ENCODE data around the gene RABGAP1L. TPM values are rescaled to one million over a fixed set of nuclear protein-coding genes. Genes with fewer than 3 reads are reported as not detected.
A peak's percentile ranks its signal among the peaks of the same experiment; 100 is the strongest.
"Not testable (repeated sequence)": the region's sequence is repeated elsewhere in the genome, so short reads cannot be mapped to it uniquely, and the experiment has no call there.

The RABGAP1L gene
- 40.6 and 41.0 TPM in 2 replicates for total RNA-seq

DNA sequence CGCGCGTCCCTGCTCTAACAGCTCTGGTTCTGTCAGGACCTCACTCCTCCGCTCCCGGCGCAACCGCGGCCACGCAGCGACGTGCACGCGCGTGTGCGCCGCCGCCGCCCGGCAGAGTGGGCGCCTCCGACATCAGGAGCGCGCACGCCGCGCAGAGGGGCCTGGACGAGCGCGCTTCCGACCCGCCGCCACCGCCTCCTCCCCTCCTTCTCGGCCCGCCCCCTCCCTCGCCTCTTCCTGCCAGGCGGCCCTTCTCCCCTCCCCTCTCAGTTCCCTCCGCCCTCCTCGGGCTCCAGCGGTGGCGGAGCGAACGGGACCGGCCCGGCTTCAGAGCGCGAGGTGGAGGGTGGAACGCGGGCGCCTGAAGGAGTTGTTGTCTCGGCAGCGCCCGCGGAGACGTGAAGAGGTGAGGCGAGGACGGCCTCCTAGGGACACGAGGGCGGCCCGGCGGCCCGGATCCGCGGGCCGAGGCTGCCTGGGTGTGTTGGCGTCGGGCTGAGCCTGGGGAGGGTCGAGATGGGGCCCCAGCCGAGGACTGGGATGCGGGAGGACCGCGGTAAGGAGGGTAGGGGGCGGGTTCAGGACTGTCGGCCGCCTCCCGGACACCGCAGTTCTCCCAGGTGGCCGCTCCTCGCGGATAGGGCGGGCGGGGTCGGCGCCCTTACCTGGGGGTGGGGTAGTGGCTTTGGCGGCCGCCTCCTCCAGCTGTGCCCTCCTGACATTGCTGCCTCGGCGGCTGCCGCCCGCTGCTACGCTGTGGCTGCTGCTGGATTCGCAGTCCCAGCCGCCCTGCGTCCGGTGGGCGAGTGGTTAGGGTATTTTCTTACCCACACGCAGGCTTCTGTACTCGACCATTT, at the start of gene RABGAP1L:
RABGAP1L (plus strand) TSS at position 269 of the 857 bp plus-strand sequence.
- Mint-ChIP-seq H3K27ac (peak within 1 kb of the TSS; percentile 96), H3K9me3 (no peaks in the 10 kb centered on the region), H3K27me3 (ENCODE audit: insufficient read depth) (no peaks in the 10 kb centered on the region), H3K36me3 (ENCODE audit: low read depth) (peaks cover 4% of the 10 kb centered on the region), H3K4me1 (ENCODE audit: low read depth) (peaks cover 66% of the 10 kb centered on the region), H3K4me3 (peak within 1 kb of the TSS; percentile 96)
- intact Hi-C loops (cut with micrococcal nuclease) = loop anchor here (1.0 to 10.0 kb wide), 15 partner anchors 7 to 1887 kb away; partner anchors contain the start of genes CENPL, DARS2, KLHL20 and SUCO
- peak; percentile 89 for DNase-seq (ENCODE audit: low spot score)

DNA sequence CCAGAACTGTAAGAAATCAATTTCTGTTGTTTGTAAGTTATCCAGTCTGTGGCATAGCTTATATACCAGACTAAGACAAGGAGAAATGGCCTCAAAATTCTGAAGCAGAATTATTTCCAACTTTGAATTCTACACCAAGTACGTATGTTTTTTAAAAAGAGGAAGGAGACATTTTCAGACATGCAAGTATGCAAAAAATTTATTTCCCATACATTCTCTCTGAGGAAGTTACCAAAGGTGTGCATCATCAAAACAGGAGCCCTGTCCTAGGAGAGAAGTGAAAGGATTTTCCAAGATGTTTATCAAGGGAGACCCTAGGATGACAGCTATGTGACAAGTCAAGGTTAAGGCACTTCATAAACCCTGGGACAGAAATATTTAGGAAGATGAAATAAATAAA, 49.3 kb upstream of the RABGAP1L start:
- intact Hi-C loops (cut with micrococcal nuclease) = no loop called here
- no peaks in the 10 kb centered on the region for H3K9me3 Mint-ChIP-seq

DNA sequence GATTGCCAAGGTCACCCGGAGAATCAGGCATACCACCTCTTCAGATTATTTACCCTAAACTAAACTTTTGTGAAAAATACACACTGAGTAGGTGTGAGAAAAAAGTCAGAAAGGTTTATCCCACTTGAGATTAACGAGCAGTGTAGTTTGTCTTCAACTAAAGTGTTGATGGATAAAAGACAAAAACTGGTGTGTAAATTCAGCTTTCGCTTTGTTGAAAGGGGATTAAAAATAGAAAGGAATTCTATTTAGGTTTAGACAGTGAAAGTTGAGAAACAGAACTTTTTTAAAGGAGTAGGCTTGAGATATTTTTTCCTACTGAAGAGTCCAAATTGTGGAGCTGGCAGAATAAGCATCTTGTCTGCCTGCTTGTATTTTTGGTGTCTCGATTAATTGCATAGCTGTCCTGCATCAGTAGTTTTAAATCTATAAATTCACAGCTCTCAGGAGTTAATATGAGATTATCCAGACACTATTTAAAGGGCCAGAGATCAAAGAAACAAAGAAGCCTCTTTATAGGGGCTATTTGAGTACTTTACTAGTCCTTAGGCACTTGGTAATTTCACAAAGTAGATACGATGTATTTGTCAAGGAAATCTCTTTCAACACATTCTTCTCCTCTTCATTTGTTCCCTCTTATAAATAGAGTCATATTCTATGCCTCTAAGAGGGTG, 46.7 kb upstream of the RABGAP1L start:
- intact Hi-C loops (cut with micrococcal nuclease) = no loop called here
- H3K9me3 Mint-ChIP-seq = no peaks in the 10 kb centered on the region
- no peak overlapping the region for H3K4me3 Mint-ChIP-seq
- no peak for DNase-seq (ENCODE audit: low spot score)
- H3K4me1 Mint-ChIP-seq (ENCODE audit: low read depth) = no peaks in the 10 kb centered on the region
- H3K36me3 Mint-ChIP-seq (ENCODE audit: low read depth) = no peaks in the 10 kb centered on the region
- H3K27me3 Mint-ChIP-seq (ENCODE audit: insufficient read depth) = peaks cover 12% of the 10 kb centered on the region
- H3K27ac Mint-ChIP-seq = no peak overlapping the region

More for the DNA sequence above, 49.3 kb upstream of the RABGAP1L start:
- no peaks in the 10 kb centered on the region for H3K36me3 Mint-ChIP-seq (ENCODE audit: low read depth)
- H3K27me3 Mint-ChIP-seq (ENCODE audit: insufficient read depth) = peaks cover 10% of the 10 kb centered on the region
- H3K27ac Mint-ChIP-seq = no peak overlapping the region
- no peaks in the 10 kb centered on the region for H3K4me1 Mint-ChIP-seq (ENCODE audit: low read depth)
- no peak for DNase-seq (ENCODE audit: low spot score)
- no peak overlapping the region for H3K4me3 Mint-ChIP-seq

DNA sequence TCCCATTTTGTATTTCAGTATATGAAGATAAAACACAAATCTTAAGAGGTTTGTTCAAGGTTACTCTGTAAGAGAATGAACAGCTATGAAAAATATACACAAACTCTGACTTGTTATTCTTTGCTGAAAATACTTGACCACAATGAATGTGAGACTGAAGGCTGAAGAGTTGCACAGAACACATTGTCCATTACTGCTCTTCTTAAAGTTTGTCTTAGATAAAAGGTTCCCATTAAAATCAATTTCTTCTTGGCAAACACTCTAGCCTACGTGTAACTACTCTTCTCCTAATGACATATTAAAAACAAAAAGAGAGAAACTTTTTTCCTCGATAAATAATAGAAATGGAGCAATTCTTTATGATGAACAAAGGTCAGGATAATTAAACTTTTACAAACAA, 45.2 kb upstream of the RABGAP1L start:
- Mint-ChIP-seq H3K9me3 (no peaks in the 10 kb centered on the region), H3K4me3 (no peak overlapping the region), H3K27ac (no peak overlapping the region), H3K27me3 (ENCODE audit: insufficient read depth) (peaks cover 15% of the 10 kb centered on the region), H3K4me1 (ENCODE audit: low read depth) (no peaks in the 10 kb centered on the region), H3K36me3 (ENCODE audit: low read depth) (no peaks in the 10 kb centered on the region)
- DNase-seq (ENCODE audit: low spot score) = no peak
- intact Hi-C loops (cut with micrococcal nuclease) = no loop called here

DNA sequence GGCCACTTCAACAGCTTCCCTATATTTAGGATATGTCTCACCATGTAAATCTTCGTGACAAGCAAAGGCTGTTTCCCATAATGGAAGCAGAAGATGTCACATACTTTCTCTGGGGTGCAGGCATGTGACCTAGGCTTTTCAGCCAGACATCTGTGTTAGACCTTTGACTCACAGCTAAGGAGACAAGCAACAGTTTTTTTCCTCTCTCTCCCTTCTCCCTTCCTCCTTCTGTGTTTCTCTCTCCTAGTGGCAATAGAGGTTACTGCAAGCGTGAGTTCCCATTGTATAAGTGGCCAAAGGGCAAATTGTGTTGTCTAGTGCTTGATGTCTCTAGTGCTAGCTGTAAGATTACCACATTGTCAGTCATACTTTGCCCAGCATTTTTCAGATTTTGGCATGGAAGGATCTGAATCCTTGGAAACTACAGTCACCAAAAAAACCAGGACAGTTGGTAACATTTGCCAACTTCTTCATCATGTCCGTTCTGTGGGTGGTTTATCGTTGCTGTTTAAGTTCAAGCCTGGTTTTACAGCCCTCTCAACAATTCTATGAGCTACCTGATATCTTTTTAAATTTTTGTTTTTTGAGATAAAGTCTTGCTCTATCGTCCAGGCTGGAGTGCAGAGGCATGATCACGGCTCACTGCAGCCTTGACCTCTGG, 44.4 kb upstream of the RABGAP1L start:
- H3K27me3 Mint-ChIP-seq (ENCODE audit: insufficient read depth) = peaks cover 10% of the 10 kb centered on the region
- no peaks in the 10 kb centered on the region for H3K9me3 Mint-ChIP-seq
- no peak overlapping the region for H3K27ac Mint-ChIP-seq
- H3K36me3 Mint-ChIP-seq (ENCODE audit: low read depth) = no peaks in the 10 kb centered on the region
- intact Hi-C loops (cut with micrococcal nuclease) = no loop called here
- H3K4me3 Mint-ChIP-seq = no peak overlapping the region
- H3K4me1 Mint-ChIP-seq (ENCODE audit: low read depth) = no peaks in the 10 kb centered on the region
- peak; percentile 3 for DNase-seq (ENCODE audit: low spot score)

DNA sequence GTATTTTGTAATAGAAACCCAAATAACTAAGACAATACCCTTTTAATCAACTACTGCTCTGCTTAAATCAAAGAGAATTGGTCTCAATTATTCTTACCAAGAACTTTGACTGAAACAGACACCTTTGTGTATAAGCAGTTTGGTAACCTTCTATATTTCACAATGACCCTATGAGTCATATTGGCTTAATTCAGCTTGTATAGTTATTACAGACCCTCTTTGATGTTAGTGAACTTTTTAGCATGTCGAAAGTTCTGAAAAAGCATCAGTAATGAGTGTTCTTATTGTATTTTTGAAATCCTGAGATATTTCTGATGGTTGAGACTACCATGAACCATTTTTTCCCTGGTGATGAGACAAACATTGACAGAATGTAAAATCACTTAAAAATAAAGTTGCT, 43.3 kb upstream of the RABGAP1L start:
- H3K27me3 Mint-ChIP-seq (ENCODE audit: insufficient read depth) = peaks cover 7% of the 10 kb centered on the region
- H3K36me3 Mint-ChIP-seq (ENCODE audit: low read depth) = no peaks in the 10 kb centered on the region
- no peak for DNase-seq (ENCODE audit: low spot score)
- H3K27ac Mint-ChIP-seq = no peak overlapping the region
- intact Hi-C loops (cut with micrococcal nuclease) = no loop called here
- H3K4me1 Mint-ChIP-seq (ENCODE audit: low read depth) = no peaks in the 10 kb centered on the region
- H3K4me3 Mint-ChIP-seq = no peak overlapping the region
- H3K9me3 Mint-ChIP-seq = no peaks in the 10 kb centered on the region

DNA sequence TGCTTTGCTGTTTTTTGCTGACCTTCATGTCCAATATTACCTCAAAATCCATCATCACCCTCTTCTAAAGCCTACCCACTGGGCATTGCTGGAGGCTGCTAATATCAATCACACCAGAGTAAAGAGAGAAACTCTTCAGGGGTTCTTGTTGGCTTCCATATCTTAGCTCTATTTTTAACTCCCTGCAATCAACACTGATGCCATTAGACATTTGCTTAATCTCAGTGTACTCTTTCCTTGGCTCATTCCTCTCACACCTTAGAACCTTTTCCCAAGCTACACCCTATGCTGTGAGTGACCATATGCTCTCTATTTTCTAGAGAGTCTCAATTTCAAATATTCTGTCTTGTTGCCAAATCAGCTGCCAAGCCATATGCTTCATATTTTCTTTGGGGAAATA, 40.6 kb upstream of the RABGAP1L start:
- H3K36me3 Mint-ChIP-seq (ENCODE audit: low read depth) = no peaks in the 10 kb centered on the region
- intact Hi-C loops (cut with micrococcal nuclease) = no loop called here
- no peaks in the 10 kb centered on the region for H3K4me1 Mint-ChIP-seq (ENCODE audit: low read depth)
- H3K27me3 Mint-ChIP-seq (ENCODE audit: insufficient read depth) = peaks cover 5% of the 10 kb centered on the region
- H3K9me3 Mint-ChIP-seq = peaks cover 7% of the 10 kb centered on the region
- no peak overlapping the region for H3K27ac Mint-ChIP-seq
- no peak overlapping the region for H3K4me3 Mint-ChIP-seq
- DNase-seq (ENCODE audit: low spot score) = no peak

DNA sequence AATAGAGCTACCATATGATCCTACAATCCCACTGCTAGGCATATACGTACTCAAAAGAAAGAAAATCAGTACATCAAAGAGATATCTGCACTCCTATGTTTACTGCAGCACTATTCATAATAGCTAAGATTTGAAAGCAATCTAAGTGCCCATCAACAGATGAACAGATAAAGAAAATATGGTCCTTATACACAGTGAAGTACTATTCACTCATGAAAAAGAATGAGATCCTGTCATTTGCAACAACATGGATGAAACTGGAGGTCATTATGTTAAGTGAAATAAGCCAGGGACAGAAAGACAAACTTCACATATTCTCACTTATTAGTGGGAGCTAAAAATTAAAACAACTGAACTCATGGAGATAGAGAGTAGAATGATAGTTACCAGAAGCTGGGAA, 37.0 kb upstream of the RABGAP1L start:
- H3K27ac Mint-ChIP-seq; H3K27me3 Mint-ChIP-seq (ENCODE audit: insufficient read depth); H3K36me3 Mint-ChIP-seq (ENCODE audit: low read depth); H3K4me3 Mint-ChIP-seq; DNase-seq (ENCODE audit: low spot score); intact Hi-C loops (cut with micrococcal nuclease); H3K4me1 Mint-ChIP-seq (ENCODE audit: low read depth): not testable (repeated sequence)
- peaks cover 20% of the 10 kb centered on the region for H3K9me3 Mint-ChIP-seq

DNA sequence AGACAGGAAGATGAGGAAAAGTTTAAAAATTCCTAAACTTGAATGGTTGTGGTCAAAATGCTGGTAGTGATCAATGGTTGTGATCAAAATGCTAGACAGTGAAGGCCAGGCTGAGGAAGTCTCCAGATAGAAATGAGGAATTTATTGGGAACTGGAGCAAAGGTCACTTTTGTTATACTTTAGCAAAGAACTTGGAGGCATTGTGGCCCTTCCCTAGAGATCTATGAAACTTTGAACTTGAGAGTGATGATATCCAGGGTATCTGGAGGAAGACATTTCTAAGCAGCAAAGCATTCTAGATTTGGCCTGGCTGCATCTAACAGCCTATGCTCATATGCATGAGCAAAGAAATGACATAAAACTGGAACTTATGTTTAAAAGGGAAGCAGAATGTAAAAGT, 35.5 kb upstream of the RABGAP1L start:
- Mint-ChIP-seq H3K27me3 (ENCODE audit: insufficient read depth) (peaks cover 8% of the 10 kb centered on the region), H3K9me3 (peaks cover 22% of the 10 kb centered on the region), H3K4me3 (no peak overlapping the region), H3K4me1 (ENCODE audit: low read depth) (no peaks in the 10 kb centered on the region), H3K36me3 (ENCODE audit: low read depth) (no peaks in the 10 kb centered on the region), H3K27ac (no peak overlapping the region)
- DNase-seq (ENCODE audit: low spot score) = no peak
- intact Hi-C loops (cut with micrococcal nuclease) = no loop called here

DNA sequence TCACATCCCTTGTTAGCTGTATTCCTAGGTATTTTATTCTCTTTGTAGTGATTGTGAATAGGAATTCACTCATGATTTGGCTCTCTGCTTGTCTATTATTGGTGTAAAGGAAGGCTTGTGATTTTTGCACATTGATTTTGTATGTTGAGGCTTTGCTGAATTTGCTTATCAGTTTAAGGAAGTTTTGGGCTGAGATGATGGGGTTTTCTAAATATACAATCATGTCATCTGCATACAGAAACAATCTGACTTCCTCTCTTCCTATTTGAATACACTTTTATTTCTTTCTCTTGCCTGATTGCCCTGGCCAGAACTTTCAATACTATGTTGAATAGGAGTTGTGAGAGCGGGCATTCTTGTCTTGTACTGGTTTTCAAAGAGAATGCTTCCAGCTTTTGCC, 32.1 kb upstream of the RABGAP1L start:
- Mint-ChIP-seq H3K9me3 (peaks cover 22% of the 10 kb centered on the region), H3K27me3 (ENCODE audit: insufficient read depth) (peaks cover 13% of the 10 kb centered on the region)
- H3K4me3 Mint-ChIP-seq; H3K36me3 Mint-ChIP-seq (ENCODE audit: low read depth); H3K4me1 Mint-ChIP-seq (ENCODE audit: low read depth); intact Hi-C loops (cut with micrococcal nuclease); DNase-seq (ENCODE audit: low spot score); H3K27ac Mint-ChIP-seq: not testable (repeated sequence)

DNA sequence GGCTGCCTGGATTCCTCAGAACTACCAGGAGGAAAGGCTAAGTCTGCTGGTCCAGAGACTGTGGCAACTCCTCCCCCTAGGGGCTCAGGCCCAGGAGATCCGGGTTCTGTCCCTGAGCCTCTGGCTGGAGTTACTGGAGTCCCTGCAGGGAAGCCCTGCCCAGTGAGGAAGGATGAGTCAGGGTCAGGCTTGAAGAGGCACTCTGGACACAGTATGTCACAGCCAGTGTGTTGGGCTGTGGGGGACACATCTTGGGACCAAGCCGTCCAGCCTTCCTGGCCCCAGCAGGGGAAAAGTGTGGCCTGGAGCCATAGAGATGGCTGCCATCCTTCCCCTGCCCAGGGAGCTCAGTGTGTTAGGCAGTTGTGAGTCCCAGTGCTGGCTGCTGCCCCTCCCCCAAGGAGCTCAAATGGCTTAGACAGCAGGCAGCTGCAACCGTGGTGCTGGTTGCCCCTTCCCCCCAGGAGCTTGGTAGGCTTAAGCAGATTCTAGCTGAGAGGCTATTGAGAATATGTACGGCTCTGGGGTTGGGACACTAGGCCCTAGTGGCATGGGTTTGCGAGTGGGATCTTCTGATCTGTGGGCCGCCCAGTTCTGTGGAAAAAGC, 28.2 kb upstream of the RABGAP1L start:
- intact Hi-C loops (cut with micrococcal nuclease) = no loop called here
- Mint-ChIP-seq H3K9me3 (peaks cover 4% of the 10 kb centered on the region), H3K27me3 (ENCODE audit: insufficient read depth) (peaks cover 11% of the 10 kb centered on the region), H3K4me1 (ENCODE audit: low read depth) (no peaks in the 10 kb centered on the region), H3K27ac (no peak overlapping the region), H3K4me3 (no peak overlapping the region), H3K36me3 (ENCODE audit: low read depth) (no peaks in the 10 kb centered on the region)
- no peak for DNase-seq (ENCODE audit: low spot score)

DNA sequence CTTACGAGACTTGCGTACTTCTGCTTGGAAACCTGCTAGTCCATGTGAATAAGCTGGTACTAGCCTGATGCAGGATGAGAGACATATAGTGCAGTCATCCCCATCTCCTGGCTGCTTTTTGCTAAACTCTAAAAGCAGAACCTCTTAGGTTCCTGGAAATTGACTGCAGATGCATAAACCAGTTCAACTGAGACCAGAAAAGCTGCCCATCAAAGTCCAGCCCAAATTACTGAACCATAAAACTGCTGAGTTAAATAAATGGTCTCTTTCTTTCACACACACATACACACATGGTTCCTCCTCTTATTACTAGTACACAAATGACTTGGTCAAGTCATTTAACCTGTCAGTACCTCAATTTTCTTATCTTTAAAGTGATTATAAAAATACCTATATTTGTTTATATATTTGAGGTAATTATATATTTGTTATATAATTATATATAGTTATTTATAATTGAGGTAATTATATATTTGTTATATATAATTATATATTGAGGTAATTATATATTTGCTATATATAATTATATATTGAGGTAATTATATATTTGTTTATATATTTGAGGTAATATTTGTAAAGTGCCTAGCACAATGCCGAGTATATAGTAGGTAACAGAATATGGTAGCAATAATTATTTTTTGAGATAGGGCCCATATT, 25.2 kb upstream of the RABGAP1L start:
- intact Hi-C loops (cut with micrococcal nuclease) = no loop called here
- Mint-ChIP-seq H3K36me3 (ENCODE audit: low read depth) (no peaks in the 10 kb centered on the region), H3K27ac (no peak overlapping the region), H3K4me1 (ENCODE audit: low read depth) (no peaks in the 10 kb centered on the region), H3K27me3 (ENCODE audit: insufficient read depth) (peaks cover 5% of the 10 kb centered on the region), H3K9me3 (no peaks in the 10 kb centered on the region), H3K4me3 (no peak overlapping the region)
- no peak for DNase-seq (ENCODE audit: low spot score)

Measured in activated T-helper 1 cell treated with anti-CD3 and anti-CD28 coated beads, Interleukin-12 subunit alpha, Interleukin-12 subunit beta, Interleukin-2, Interleukin-4 antibody, amounts not matched to agents 30 ng/mL and 10 ng/mL and 1 ng/mL, durations not matched to agents 14 hours and 24 hours and 36 hours (primary cell).